GM19328 (cell line): ENCODE data around the gene MESP1.
"Not testable (repeated sequence)": the region's sequence is repeated elsewhere in the genome, so short reads cannot be mapped to it uniquely, and the experiment has no call there.

Experiments used
- ATAC-seq: cut with Tn5 transposase; IDR thresholded peaks from one replicate; pipeline ENCODE4 v1.9.1; 2021; ENCODE audit warnings: mild to moderate bottlenecking, moderate library complexity; ENCODE audit not compliant: unreplicated experiment

The MESP1 gene, protein sequence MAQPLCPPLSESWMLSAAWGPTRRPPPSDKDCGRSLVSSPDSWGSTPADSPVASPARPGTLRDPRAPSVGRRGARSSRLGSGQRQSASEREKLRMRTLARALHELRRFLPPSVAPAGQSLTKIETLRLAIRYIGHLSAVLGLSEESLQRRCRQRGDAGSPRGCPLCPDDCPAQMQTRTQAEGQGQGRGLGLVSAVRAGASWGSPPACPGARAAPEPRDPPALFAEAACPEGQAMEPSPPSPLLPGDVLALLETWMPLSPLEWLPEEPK

DNA sequence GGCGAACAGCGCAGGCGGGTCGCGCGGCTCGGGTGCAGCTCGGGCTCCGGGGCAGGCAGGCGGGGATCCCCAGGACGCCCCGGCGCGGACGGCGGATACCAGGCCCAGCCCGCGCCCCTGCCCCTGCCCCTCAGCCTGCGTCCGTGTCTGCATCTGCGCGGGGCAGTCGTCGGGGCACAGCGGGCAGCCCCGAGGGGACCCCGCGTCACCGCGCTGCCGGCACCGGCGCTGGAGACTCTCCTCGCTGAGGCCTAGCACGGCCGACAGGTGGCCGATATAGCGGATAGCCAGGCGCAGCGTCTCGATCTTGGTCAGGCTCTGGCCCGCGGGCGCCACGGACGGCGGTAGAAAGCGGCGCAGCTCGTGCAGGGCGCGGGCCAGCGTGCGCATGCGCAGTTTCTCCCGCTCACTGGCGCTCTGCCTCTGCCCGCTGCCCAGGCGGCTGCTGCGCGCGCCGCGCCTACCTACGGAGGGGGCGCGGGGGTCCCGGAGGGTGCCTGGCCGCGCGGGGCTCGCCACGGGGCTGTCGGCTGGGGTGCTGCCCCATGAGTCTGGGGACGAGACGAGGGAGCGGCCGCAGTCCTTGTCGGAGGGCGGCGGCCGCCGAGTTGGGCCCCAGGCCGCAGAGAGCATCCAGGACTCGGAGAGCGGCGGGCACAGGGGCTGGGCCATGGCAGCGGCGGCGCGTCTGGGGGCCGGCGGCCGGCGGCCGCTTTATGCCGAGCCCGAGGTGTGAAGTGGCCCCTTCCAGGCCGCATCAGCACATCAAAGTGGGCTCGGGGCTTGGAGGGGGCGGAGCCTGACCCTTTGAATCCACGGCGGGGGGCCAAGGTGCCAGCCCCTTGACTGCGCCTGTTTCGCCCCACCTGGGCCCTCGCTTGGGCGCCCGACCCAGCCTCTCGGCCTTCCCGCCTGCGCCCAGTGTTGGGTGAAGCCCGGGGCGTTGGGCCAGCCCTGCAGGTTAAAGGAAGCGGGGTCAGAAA lies at the start of gene MESP1:
Gene MESP1 (minus strand): TSS at position 690 of the 983 bp plus-strand sequence. CDS start 18 bp downstream, at position 672.
- peak; percentile 84 for ATAC-seq

DNA sequence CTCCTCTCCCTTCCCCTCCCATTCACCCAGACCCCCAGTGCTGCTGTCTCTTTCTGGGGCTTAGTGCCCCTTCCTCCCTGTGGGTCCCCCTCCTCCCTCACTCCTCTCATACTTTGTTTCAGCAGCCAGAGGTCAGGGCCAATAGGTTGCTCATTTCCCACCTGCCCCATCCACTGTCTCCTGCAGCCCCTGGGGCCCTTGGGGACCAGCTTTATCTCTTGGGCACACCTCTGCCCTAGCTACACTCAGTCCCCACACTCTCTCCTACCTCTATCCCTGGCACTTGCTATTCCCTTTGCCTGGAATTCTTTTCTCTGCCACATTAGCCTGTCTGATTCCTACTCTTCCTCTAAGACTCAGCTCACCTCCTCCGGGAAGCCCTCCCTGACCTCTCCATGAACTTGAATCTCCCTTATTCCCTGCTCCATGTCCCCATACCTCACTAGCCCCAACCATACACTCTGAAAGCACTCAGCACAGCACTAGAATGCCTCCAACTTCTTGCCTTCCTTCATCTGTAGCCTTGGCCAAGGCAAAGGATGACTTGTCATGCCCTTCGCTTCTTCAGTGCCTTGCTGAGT lies 49.0 kb upstream of the MESP1 start:
- no peak for ATAC-seq

DNA sequence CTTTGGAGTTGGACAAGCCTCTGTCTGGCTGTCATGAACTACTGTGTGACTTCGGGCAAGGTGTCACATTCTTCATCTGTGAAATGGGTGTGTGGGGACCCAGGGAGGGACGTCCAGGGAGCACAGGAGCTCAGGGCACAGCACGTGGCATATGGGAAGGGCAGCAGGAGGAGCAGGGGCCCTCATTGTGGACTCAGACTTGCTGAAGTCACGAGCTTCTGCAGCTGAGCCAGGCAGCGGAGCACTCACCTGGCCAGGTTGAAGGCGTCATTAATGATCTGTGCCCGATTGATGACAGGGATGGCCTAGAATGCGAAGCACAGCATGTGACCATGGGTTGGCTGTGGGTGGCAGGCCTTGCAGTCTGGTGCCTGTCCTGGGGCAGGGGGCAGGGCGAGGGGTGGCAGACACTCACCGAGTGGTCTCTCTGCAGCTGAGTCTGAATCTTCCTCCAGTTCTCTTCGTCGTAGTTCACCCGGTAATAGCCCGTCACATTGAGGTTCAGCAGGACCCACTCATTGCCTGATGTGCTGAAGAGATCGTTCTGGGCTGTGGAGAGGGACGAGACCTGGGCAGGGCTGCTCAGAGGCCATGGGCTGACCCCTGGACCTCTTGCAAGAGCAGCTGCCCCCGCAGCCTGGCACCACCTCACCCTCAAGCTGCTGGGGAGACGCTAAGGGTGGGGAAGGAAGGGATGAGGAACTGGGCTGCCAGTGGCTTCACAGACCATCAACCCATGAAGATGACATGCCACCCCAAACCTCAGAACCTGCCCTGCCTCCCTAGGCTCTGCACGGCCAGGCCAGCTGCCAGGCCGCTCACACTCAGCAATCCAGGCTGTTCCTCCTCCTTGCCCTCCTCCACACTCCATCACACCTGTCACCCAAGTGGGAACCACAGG lies 48.2 kb upstream of the MESP1 start:
- ATAC-seq, result no peak

DNA sequence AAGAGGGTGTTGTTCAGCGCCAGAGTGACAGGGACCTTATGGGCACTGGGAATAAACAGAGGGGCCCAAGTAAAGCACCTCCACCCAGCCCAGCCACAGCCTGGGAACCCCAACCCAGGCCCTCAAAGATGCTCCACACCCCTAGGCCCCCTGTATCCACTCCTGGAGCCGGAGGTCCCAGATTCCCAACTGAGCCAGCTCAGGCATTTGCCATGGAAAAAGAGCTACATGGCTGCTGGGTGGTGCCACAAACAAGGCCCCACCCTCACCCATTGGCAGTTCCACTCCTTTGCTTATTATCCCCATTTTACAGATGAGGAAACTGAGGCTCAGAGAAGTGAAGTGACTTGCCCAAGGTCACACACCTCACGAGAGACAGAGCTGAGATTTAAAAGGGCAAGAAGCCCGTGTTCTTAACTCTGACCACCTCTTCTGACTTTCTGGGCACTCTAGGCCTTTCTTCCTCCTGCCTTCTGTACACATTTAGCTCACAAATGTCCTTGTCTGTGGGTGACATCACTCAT lies 46.7 kb upstream of the MESP1 start:
- ATAC-seq, result no peak

DNA sequence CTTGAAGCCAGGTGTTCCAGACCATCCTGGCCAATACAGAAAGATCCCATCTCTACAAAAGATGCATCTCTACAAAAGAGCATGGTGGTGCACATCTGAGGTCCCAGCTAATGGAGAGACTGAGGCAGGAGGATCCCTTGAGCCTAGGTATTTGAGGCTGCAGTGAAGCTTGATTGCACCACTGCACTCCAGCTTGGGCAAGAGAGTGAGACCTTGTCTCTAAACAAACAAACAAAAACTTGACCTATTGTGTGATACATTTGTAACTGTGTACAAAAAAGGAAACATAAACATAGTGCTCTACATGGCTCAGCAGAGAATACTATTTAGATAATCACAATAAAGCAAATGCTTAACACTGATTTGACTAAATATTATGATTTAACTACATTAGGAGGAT lies 44.9 kb upstream of the MESP1 start:
- no peak for ATAC-seq

DNA sequence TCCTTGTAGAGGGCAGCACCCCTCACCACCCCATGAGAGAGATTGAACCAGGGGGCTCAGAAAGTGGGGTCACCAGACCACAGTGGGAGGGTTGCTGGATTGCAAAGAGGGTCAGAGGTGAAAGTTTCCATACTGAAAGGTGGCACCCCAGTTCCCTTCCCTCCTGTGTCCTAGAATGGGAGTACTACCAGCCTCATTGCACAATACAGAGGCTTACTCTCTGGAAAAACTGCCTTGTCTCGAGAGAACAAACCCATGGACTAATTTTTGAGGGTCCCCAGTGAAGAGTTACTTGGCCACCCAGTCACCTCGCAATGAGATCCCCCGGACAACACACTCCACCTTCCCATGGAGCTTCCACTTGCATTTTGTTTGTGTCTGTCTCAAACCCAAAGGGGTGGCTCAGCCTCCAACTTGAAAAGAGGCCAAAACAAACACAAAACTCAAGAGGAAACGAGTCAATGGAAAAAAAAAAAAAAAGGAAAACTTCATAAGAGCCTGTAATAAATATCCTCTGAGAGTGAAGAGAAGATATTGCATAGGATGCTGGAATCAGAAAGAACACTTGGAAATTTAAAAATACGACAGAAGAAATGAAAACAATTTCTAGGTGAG lies 43.7 kb upstream of the MESP1 start:
- no peak for ATAC-seq

DNA sequence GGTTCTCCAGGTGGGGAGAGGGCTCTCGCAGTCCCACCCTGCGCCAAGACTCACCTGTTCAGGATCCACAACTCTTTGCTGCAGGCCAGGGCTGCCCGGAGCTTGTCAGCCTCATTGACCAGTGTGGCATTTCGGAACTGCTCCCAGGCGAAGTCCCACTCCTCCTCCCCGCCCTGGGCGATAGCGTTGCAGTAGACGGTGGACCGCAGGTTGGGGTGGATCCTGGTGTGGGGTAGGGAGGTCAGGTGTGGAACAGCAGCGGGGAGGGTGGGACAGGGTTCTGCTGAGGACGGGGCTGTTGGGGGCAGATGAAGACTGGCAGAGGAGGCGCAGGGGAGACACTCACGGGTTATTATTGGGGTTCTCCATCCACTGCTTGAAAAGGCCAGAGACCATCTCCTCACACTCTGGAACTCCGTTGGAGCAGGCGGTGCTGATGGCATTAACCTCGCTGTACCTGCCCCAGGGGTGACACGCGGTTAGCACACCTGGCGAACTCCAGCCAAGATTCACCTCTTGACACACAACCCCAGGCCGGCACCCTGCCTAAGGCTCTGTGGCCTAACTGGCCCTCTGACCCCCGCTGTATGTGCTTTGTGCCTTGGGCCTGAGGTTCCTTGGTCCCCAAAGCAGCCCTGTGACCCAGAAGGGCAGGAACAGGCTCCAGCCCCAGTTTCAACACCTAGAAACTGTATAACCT lies 41.2 kb upstream of the MESP1 start:
- no peak for ATAC-seq

DNA sequence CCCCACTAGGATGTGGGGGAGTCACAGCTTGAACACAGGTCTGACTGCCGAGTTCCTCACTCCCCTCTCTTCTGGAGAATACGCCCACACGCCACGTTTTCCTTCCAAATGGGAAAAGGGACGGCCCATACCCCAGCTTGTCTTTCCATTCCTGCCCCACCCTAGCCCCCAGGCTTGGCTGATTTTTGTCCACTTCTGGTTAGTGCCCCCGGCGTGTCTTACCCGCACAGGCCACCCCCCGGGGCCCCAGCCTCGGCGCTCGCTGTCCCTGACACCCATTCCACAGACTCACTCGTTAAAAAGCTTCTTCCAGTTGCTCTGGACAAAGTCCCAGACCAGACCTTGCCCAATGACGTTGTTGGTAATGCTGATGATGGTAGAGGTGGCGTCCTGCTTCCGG lies 39.6 kb upstream of the MESP1 start:
- ATAC-seq, result no peak

DNA sequence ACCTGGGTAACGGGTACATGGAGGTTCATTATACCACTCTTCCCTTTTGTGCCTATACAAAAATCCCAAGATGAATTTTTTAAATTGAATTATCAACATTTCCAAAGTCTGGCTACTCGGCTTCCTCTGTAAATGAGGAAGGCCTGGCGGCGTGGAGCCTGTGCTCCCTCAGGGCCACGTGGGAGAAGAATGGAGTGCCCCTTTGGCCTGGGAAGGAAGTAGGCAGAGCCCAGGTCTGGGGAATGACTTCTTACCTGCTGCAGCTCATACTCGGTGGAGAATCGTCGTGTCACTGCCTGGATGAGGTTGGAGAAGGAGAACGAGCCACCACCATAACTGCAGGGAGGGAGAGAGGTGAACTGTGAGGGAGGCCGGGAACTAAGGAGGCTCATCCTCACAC lies 39.2 kb upstream of the MESP1 start:
- ATAC-seq, result no peak

DNA sequence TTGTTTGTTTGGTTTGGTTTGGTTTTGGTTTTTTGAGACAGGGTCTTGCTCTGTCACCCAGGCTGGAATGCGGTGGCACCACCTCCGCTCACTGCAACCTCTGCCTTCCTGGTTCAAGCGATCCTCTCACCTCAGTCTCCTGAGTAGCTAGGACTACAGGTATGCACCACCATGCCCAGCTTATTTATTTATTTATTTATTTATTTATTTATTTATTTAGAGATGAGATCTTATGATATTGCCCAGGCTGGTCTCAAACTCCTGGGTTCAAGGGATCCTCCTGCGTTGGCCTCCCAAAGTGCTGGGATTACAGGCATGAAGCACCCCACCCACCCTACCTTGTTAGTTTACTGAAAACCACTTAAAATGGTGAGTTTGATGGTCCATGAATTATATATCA lies 37.5 kb upstream of the MESP1 start:
- ATAC-seq, result not testable (repeated sequence)

DNA sequence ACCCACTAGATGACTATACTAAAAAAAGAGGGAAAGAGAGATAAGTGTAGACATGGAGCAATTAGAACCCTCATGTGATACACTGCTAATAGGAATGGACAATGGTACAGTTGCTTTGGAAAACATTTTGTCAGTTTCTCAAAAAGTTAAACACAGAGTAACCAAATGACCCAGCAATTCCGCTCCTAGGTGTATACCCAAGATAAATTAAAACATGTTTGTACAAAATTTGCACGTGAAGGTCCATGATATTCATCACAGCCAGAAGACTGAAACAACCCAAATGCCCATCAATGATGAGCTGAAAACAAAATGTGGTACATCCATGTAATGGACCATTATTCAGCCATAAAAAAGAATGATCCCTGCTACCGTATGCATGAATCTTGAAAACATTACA lies 36.9 kb upstream of the MESP1 start:
- ATAC-seq, result no peak

DNA sequence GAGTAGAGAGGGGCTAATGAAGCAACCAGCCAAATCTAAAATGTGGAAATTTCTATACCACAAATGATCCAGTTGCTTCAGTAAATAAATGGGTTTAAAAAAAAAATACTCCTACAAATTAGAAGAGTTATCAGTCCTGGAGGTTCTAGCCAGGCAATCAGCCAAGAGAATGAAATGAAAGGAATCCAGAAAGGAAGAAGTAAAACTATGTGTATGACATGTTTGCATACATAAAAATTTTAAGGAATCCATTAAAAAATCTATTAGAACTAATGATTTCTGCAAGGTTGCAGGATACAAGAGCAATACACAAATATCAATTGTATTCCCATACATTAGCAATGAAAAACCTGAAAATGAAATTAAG lies 34.7 kb upstream of the MESP1 start:
- no peak for ATAC-seq

DNA sequence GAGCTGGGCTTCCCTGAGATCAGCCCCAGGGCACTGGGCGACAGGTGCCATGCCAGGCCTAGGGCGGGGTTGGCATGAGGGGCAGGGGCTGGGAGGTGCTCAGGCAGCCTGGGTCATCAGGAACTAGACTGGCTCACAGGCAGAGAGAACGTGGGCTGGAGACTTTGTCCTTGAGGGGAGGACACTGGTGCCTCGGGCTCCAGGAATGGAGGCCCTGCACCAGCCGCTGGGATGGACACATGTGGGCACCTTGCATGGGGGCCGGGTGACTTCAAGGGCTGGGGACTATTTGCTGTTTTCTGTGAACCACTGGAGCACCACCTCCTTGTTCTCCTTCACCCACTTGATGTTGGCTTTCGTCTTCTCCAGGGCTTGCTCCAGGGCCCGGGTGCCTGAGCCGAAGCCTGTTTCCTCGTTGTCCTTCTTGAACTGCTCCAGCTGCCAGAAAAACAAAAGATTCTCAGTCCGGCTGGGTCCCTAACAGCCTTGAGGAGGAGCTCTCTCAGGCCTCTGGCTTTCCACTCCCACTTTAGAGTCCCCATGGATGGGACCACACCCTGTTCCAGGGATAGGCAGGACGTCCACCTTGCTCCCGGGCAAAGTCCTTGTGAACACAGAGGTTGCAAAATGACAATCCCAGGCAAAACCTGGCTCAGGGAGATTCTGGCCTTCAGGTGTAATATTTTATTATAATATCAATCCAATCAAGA lies 34.2 kb upstream of the MESP1 start:
- no peak for ATAC-seq

DNA sequence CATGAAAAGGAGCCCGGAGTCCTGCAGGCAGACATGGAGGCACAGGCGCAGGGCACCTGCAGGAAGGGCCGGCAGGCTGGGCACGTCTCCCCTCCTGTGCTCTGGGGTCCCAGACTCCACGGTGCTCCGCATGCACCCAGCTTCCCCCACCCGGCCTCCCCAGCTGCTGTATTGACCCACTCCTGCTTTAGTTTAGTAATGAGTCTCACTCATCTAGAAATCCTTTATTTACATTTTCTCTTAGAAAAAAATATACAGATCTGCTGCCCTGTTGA lies 33.6 kb upstream of the MESP1 start:
- no peak for ATAC-seq

DNA sequence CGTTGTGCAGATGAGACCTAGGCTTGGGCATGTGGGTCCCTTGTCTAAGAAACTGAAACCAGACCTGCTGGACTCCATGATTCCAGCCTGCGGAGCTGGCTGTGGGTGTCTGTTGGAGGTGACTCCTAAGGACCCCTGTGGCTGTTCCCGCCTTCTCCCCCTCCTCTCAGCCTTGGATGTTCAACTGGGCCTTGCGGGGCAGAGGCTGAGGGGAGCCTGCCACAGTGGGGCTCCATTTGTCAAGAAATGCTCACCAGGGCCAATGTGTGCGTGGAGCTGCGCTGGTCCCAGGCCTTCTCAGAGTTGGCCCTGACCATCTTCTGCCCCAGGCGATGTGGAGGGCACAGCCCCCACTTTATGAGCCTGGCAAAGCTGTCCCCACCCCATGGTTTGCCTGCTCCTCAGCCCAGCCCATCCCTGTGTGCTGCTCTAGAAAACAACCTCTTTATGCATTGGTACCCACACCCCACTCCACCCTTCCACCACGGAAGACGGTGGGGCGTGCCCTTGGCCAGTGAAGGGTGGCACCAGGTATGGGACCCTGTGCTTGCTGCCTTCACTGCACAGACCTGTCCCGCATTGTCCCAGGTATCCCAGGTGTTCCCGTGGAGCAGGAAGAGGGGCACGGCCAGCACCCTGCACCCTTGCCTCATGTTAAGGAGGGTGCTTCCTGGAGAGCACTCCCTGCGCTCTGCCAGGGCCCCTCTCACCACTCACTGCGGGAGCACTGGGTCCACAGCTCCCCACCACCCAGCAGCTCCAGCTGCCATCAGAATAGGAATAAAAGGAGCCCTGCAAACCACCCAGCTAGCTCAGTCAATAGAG lies 33.0 kb upstream of the MESP1 start:
- no peak for ATAC-seq

DNA sequence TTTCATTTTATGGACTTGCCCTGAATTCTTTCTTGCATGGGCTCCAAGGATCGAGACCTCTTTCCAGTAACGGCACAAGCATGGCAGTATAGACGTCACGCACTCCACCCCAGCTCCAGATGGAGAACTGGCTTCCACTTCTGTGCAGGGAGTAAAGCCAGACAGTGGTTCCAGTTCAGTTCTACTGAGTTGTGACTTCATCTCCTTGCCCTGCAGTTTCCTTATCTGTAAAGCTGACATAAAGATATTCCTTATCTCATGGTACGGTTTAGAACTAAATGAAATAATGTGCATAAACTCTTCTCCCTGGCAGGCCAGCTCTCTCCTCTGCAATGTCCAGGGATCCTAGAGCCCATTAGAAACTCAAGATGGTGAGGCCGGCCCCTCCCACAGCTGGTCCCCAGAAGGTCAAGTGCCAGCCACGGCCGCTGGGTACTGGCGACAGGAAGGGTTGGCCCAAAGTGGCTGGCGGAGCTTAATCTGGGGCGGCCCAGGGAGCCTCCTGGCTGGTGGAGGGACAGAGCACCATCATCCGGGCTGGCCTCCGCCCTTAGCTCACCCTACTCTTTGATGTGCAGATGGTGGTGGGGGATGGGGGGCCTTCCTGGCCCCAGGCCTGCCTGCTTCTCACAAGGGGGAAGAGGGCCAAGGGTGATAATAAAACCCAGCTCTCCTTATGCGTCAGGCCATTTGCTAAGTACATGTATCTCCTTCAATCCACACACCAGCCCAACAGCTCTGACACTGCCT lies 32.2 kb upstream of the MESP1 start:
- no peak for ATAC-seq

DNA sequence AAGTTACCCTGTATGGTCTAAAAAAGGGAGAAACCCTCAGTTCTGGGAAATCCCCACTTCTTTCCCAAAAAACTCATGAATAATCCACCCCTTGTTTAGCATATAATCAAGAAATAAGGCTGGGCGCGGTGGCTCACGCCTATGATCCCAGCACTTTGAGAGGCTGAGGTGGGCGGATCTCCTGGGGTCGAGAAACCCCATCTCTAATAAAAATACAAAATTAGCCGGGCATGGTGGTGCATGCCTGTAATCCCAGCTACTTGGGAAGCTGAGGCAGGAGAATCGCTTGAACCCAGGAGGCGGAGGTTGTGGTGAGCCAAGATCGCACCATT lies 31.5 kb upstream of the MESP1 start:
- not testable (repeated sequence) for ATAC-seq
